Stimulated activated naive B cell treated with anti-CD40 and anti-IgM and Interleukin-4, amounts not matched to agents 10 μg/mL and 1 μg/mL and 100 μg/mL, for 72 hours (primary cell): ENCODE data around the gene SSH3.

Experiments
- ATAC-seq, 2 donors: fragments of 150-1000 bp; cut with Tn5 transposase; replicated peaks; 2 replicates each; pipeline ENCODE4 v1.10.0; 2021; ENCODE audit warnings: moderate library complexity in 1 of 2
- DNase-seq: peaks from one replicate; pipeline ENCODE4 v3.0.0; 2021
- H3K27ac Mint-ChIP-seq: one replicate; pipeline ENCODE4 v1.8.0; 2022; ENCODE audit warnings: mild to moderate bottlenecking, mixed read lengths
- H3K27me3 Mint-ChIP-seq, 2 donors: one replicate each; pipeline ENCODE4 v1.8.0; 2022; ENCODE audit warnings: mixed read lengths in 2 of 2
- H3K36me3 Mint-ChIP-seq, 2 donors: one replicate each; pipeline ENCODE4 v1.8.0; 2022; ENCODE audit warnings: mixed read lengths in 2 of 2, mild to moderate bottlenecking in 1 of 2
- H3K4me1 Mint-ChIP-seq, 2 donors: one replicate each; pipeline ENCODE4 v1.8.0; 2022; ENCODE audit warnings: mixed read lengths in 2 of 2, mild to moderate bottlenecking in 1 of 2
- H3K4me3 Mint-ChIP-seq, 2 donors: one replicate each; pipeline ENCODE4 v1.8.0; 2022; ENCODE audit warnings: mild to moderate bottlenecking in 2 of 2, mixed read lengths in 2 of 2, moderate library complexity in 1 of 2
- H3K9me3 Mint-ChIP-seq, 2 donors: one replicate each; pipeline ENCODE4 v1.8.0; 2022; ENCODE audit warnings: mixed read lengths in 2 of 2, mild to moderate bottlenecking in 1 of 2

The SSH3 gene

GRCh38 chr11:67280788-67281551, 22.4 kb upstream of the SSH3 start:
- H3K4me3 Mint-ChIP-seq: peak overlapping the region in 1 of 2 donors; percentile 13
- H3K27me3 Mint-ChIP-seq: no peaks in the 10 kb centered on the region
- DNase-seq: no peak
- peaks cover 1 to 3% of the 10 kb centered on the region in 2 donors for H3K9me3 Mint-ChIP-seq
- peak overlapping the region; percentile 51 for H3K27ac Mint-ChIP-seq
- H3K4me1 Mint-ChIP-seq: peaks cover 44 to 70% of the 10 kb centered on the region in 2 donors
- no peak for ATAC-seq
- peaks cover 59 to 72% of the 10 kb centered on the region in 2 donors for H3K36me3 Mint-ChIP-seq

- peaks cover 0 to under 1% of the 10 kb centered on the region in 2 donors for H3K9me3 Mint-ChIP-seq
- H3K27ac Mint-ChIP-seq: peak overlapping the region; percentile 79
- H3K36me3 Mint-ChIP-seq: peaks cover 59 to 70% of the 10 kb centered on the region in 2 donors
- peaks cover 41 to 70% of the 10 kb centered on the region in 2 donors for H3K4me1 Mint-ChIP-seq
- DNase-seq (no peak), ATAC-seq (no peak)
- no peaks in the 10 kb centered on the region for H3K27me3 Mint-ChIP-seq
- H3K4me3 Mint-ChIP-seq: no peak overlapping the region
These were observed 21.7 kb upstream of the SSH3 start for GRCh38 chr11:67281552-67282150.

GRCh38 chr11:67282155-67282875, 21.0 kb upstream of the SSH3 start:
- peaks cover 64 to 73% of the 10 kb centered on the region in 2 donors for H3K36me3 Mint-ChIP-seq

GRCh38 chr11:67282876-67283371, 20.4 kb upstream of the SSH3 start:
- Mint-ChIP-seq H3K4me3 (no peak overlapping the region), H3K27ac (peak overlapping the region; percentile 81), H3K36me3 (peaks cover 64 to 73% of the 10 kb centered on the region in 2 donors)

More at GRCh38 chr11:67282155-67282875, 21.0 kb upstream of the SSH3 start:
- no peaks in the 10 kb centered on the region for H3K9me3 Mint-ChIP-seq
- peak overlapping the region; percentile 81 for H3K27ac Mint-ChIP-seq
- peaks cover 43 to 70% of the 10 kb centered on the region in 2 donors for H3K4me1 Mint-ChIP-seq
- H3K4me3 Mint-ChIP-seq: peak overlapping the region in 1 of 2 donors; percentile 39
- no peak for DNase-seq
- ATAC-seq: no peak
- H3K27me3 Mint-ChIP-seq: no peaks in the 10 kb centered on the region

GRCh38 chr11:67283481-67283963, 19.8 kb upstream of the SSH3 start:
- ATAC-seq: no peak
- Mint-ChIP-seq H3K36me3 (peaks cover 66 to 74% of the 10 kb centered on the region in 2 donors), H3K9me3 (peaks cover 0 to 1% of the 10 kb centered on the region in 2 donors), H3K4me3 (no peak overlapping the region), H3K27me3 (no peaks in the 10 kb centered on the region), H3K27ac (peak overlapping the region; percentile 86), H3K4me1 (peaks cover 42 to 69% of the 10 kb centered on the region in 2 donors)
- no peak for DNase-seq

More at GRCh38 chr11:67282876-67283371, 20.4 kb upstream of the SSH3 start:
- H3K4me1 Mint-ChIP-seq: peaks cover 43 to 70% of the 10 kb centered on the region in 2 donors
- DNase-seq (no peak), ATAC-seq (no peak)
- H3K9me3 Mint-ChIP-seq: peaks cover 0 to 1% of the 10 kb centered on the region in 2 donors
- H3K27me3 Mint-ChIP-seq: no peaks in the 10 kb centered on the region

- Mint-ChIP-seq H3K4me1 (peaks cover 39 to 61% of the 10 kb centered on the region in 2 donors), H3K27ac (peak overlapping the region; percentile 86), H3K27me3 (no peaks in the 10 kb centered on the region), H3K9me3 (peaks cover 0 to 1% of the 10 kb centered on the region in 2 donors), H3K36me3 (peaks cover 55 to 64% of the 10 kb centered on the region in 2 donors), H3K4me3 (no peak overlapping the region)
- DNase-seq (no peak), ATAC-seq (no peak)
These were observed 18.4 kb upstream of the SSH3 start for GRCh38 chr11:67284811-67285540.

- Mint-ChIP-seq H3K4me3 (peak overlapping the region; percentile 21 to 91), H3K27me3 (no peaks in the 10 kb centered on the region), H3K9me3 (peaks cover 0 to 1% of the 10 kb centered on the region in 2 donors), H3K27ac (peak overlapping the region; percentile 99), H3K4me1 (peaks cover 40 to 61% of the 10 kb centered on the region in 2 donors), H3K36me3 (peaks cover 52 to 58% of the 10 kb centered on the region in 2 donors)
- no peak for ATAC-seq
- no peak for DNase-seq
These were observed 17.5 kb upstream of the SSH3 start for GRCh38 chr11:67285541-67286498.

- no peak for ATAC-seq
- no peaks in the 10 kb centered on the region for H3K27me3 Mint-ChIP-seq
- H3K36me3 Mint-ChIP-seq: peaks cover 50 to 54% of the 10 kb centered on the region in 2 donors
- H3K4me1 Mint-ChIP-seq: peaks cover 40 to 65% of the 10 kb centered on the region in 2 donors
- H3K9me3 Mint-ChIP-seq: peaks cover 0 to 1% of the 10 kb centered on the region in 2 donors
- H3K4me3 Mint-ChIP-seq: peak overlapping the region; percentile 83 to 91
- peak overlapping the region; percentile 99 for H3K27ac Mint-ChIP-seq
- no peak for DNase-seq
These were observed 16.6 kb upstream of the SSH3 start for GRCh38 chr11:67286621-67287333.

GRCh38 chr11:67287355-67288197, 15.8 kb upstream of the SSH3 start:
- Mint-ChIP-seq H3K27me3 (no peaks in the 10 kb centered on the region), H3K27ac (peak overlapping the region; percentile 99), H3K4me3 (peak overlapping the region; percentile 83 to 91), H3K36me3 (peaks cover 47 to 51% of the 10 kb centered on the region in 2 donors), H3K4me1 (peaks cover 37 to 73% of the 10 kb centered on the region in 2 donors), H3K9me3 (peaks cover 0 to 1% of the 10 kb centered on the region in 2 donors)
- DNase-seq (no peak), ATAC-seq (no peak)

GRCh38 chr11:67288198-67288451, 15.2 kb upstream of the SSH3 start:
- Mint-ChIP-seq H3K36me3 (peaks cover 45 to 52% of the 10 kb centered on the region in 2 donors), H3K27ac (peak overlapping the region; percentile 99), H3K4me1 (peaks cover 39 to 78% of the 10 kb centered on the region in 2 donors), H3K9me3 (peaks cover 0 to 1% of the 10 kb centered on the region in 2 donors), H3K27me3 (no peaks in the 10 kb centered on the region), H3K4me3 (peak overlapping the region; percentile 83 to 91)
- DNase-seq: no peak
- ATAC-seq: peak; percentile 8 to 13

- Mint-ChIP-seq H3K4me1 (peaks cover 39 to 79% of the 10 kb centered on the region in 2 donors), H3K27ac (peak overlapping the region; percentile 99), H3K36me3 (peaks cover 43 to 51% of the 10 kb centered on the region in 2 donors), H3K27me3 (no peaks in the 10 kb centered on the region), H3K4me3 (peak overlapping the region; percentile 83 to 91), H3K9me3 (peaks cover 0 to 1% of the 10 kb centered on the region in 2 donors)
- peak; percentile 91 for DNase-seq
- ATAC-seq: peak; percentile 75 to 78
These were observed 14.7 kb upstream of the SSH3 start for GRCh38 chr11:67288452-67289225.
